Measurements from ENCODE around the gene LRRC10B. TPM values are rescaled to one million over a fixed set of nuclear protein-coding genes. Genes with fewer than 3 reads are reported as not detected.
A peak's percentile ranks its signal among the peaks of the same experiment; 100 is the strongest.
"Not testable (repeated sequence)": the region's sequence is repeated elsewhere in the genome, so short reads cannot be mapped to it uniquely, and the experiment has no call there.

Gene LRRC10B
- total and polyA plus RNA-seq, 4 donors = 0.13 to 2.8 (median 1.1) TPM; not detected in 1

- Histone ChIP-seq H3K9me3 (ENCODE audit: control insufficient read depth, low read length) (no peaks in the 10 kb centered on the region), H3K27ac (ENCODE audit: low read depth in 1 of 2, low read length in 2 of 2) (no peak overlapping the region), H3K27me3 (ENCODE audit: control insufficient read depth in 1 of 2, insufficient read depth in 2 of 2, low read length in 1 of 2) (no peaks in the 10 kb centered on the region), H3K36me3 (ENCODE audit: control insufficient read depth in 1 of 2, insufficient read depth in 2 of 2, low read length in 1 of 2) (no peaks in the 10 kb centered on the region), H3K4me3 (ENCODE audit: low read length in 2 of 2) (no peak overlapping the region), H3K4me1 (ENCODE audit: control insufficient read depth in 1 of 2, insufficient read depth in 2 of 2, low read length in 2 of 2) (no peaks in the 10 kb centered on the region)
- DNase-seq (no peak), ATAC-seq (ENCODE audit: low FRiP score) (no peak)
- WGBS, 2 donors = 82% methylated on average over 6 of the region's 6 CpGs
- intact Hi-C loops (cut with DNase I) = no loop called here
Measured at GRCh38 chr11:61474013-61474643, 34.4 kb upstream of the LRRC10B start.

- H3K27me3 ChIP-seq (ENCODE audit: control insufficient read depth in 1 of 2, insufficient read depth in 2 of 2, low read length in 1 of 2) = no peaks in the 10 kb centered on the region
- DNase-seq (no peak), ATAC-seq (ENCODE audit: low FRiP score) (no peak)
- WGBS, 2 donors = 87 to 96% methylated on average over 1 of the region's 1 CpG
- H3K9me3 ChIP-seq (ENCODE audit: control insufficient read depth, low read length) = no peaks in the 10 kb centered on the region
- no peak overlapping the region for H3K27ac ChIP-seq (ENCODE audit: low read depth in 1 of 2, low read length in 2 of 2)
- H3K4me1 ChIP-seq (ENCODE audit: control insufficient read depth in 1 of 2, insufficient read depth in 2 of 2, low read length in 2 of 2) = no peaks in the 10 kb centered on the region
- intact Hi-C loops (cut with DNase I) = no loop called here
- H3K36me3 ChIP-seq (ENCODE audit: control insufficient read depth in 1 of 2, insufficient read depth in 2 of 2, low read length in 1 of 2) = no peaks in the 10 kb centered on the region
- no peak overlapping the region for H3K4me3 ChIP-seq (ENCODE audit: low read length in 2 of 2)
Measured at GRCh38 chr11:61475433-61475832, 33.1 kb upstream of the LRRC10B start.

- ATAC-seq (ENCODE audit: low FRiP score) (no peak), DNase-seq (no peak)
- H3K4me3 ChIP-seq (ENCODE audit: low read length in 2 of 2) = no peak overlapping the region
- no peak overlapping the region for H3K27ac ChIP-seq (ENCODE audit: low read depth in 1 of 2, low read length in 2 of 2)
- no peaks in the 10 kb centered on the region for H3K4me1 ChIP-seq (ENCODE audit: control insufficient read depth in 1 of 2, insufficient read depth in 2 of 2, low read length in 2 of 2)
- no peaks in the 10 kb centered on the region for H3K36me3 ChIP-seq (ENCODE audit: control insufficient read depth in 1 of 2, insufficient read depth in 2 of 2, low read length in 1 of 2)
- H3K27me3 ChIP-seq (ENCODE audit: control insufficient read depth in 1 of 2, insufficient read depth in 2 of 2, low read length in 1 of 2) = no peaks in the 10 kb centered on the region
- intact Hi-C loops (cut with DNase I) = loop anchor here in 1 of 2 donors (2.0 kb wide), 1 partner anchor 40 kb away; no protein-coding TSS in a partner anchor
- H3K9me3 ChIP-seq (ENCODE audit: control insufficient read depth, low read length) = no peaks in the 10 kb centered on the region
- 88 to 90% methylated on average over 3 of the region's 3 CpGs for WGBS, 2 donors
Measured at GRCh38 chr11:61476371-61476770, 32.2 kb upstream of the LRRC10B start.

GRCh38 chr11:61477126-61477525 lies 31.4 kb upstream of the LRRC10B start:
- no peaks in the 10 kb centered on the region for H3K27me3 ChIP-seq (ENCODE audit: control insufficient read depth in 1 of 2, insufficient read depth in 2 of 2, low read length in 1 of 2)
- no peaks in the 10 kb centered on the region for H3K36me3 ChIP-seq (ENCODE audit: control insufficient read depth in 1 of 2, insufficient read depth in 2 of 2, low read length in 1 of 2)
- no peak for DNase-seq
- H3K4me1 ChIP-seq (ENCODE audit: control insufficient read depth in 1 of 2, insufficient read depth in 2 of 2, low read length in 2 of 2) = no peaks in the 10 kb centered on the region
- ATAC-seq (ENCODE audit: low FRiP score) = no peak
- H3K9me3 ChIP-seq (ENCODE audit: control insufficient read depth, low read length) = no peaks in the 10 kb centered on the region
- 38 to 41% methylated on average over 8 of the region's 8 CpGs for WGBS, 2 donors
- intact Hi-C loops (cut with DNase I) = loop anchor here (1.0 to 2.0 kb wide), 2 partner anchors 39 to 40 kb away; no protein-coding TSS in a partner anchor
- H3K27ac ChIP-seq (ENCODE audit: low read depth in 1 of 2, low read length in 2 of 2) = no peak overlapping the region
- H3K4me3 ChIP-seq (ENCODE audit: low read length in 2 of 2) = no peak overlapping the region

GRCh38 chr11:61477727-61478148 lies 30.8 kb upstream of the LRRC10B start:
- DNase-seq (peak; percentile 59 to 89), ATAC-seq (ENCODE audit: low FRiP score) (peak; percentile 55)
- H3K27ac ChIP-seq (ENCODE audit: low read depth in 1 of 2, low read length in 2 of 2) = no peak overlapping the region
- H3K27me3 ChIP-seq (ENCODE audit: control insufficient read depth in 1 of 2, insufficient read depth in 2 of 2, low read length in 1 of 2) = no peaks in the 10 kb centered on the region
- H3K9me3 ChIP-seq (ENCODE audit: control insufficient read depth, low read length) = no peaks in the 10 kb centered on the region
- no peak overlapping the region for H3K4me3 ChIP-seq (ENCODE audit: low read length in 2 of 2)
- intact Hi-C loops (cut with DNase I) = loop anchor here (1.0 to 2.0 kb wide), 2 partner anchors 39 kb away; no protein-coding TSS in a partner anchor
- no peaks in the 10 kb centered on the region for H3K4me1 ChIP-seq (ENCODE audit: control insufficient read depth in 1 of 2, insufficient read depth in 2 of 2, low read length in 2 of 2)
- no peaks in the 10 kb centered on the region for H3K36me3 ChIP-seq (ENCODE audit: control insufficient read depth in 1 of 2, insufficient read depth in 2 of 2, low read length in 1 of 2)
- WGBS, 2 donors = 3 to 5% methylated on average over 18 of the region's 18 CpGs

- intact Hi-C loops (cut with DNase I) = loop anchor here (5.0 to 10.0 kb wide), 2 partner anchors 148 to 155 kb away; no protein-coding TSS in a partner anchor
- not testable (repeated sequence) for H3K4me1 ChIP-seq (ENCODE audit: control insufficient read depth in 1 of 2, insufficient read depth in 2 of 2, low read length in 2 of 2); H3K9me3 ChIP-seq (ENCODE audit: control insufficient read depth, low read length); H3K27me3 ChIP-seq (ENCODE audit: control insufficient read depth in 1 of 2, insufficient read depth in 2 of 2, low read length in 1 of 2); H3K27ac ChIP-seq (ENCODE audit: low read depth in 1 of 2, low read length in 2 of 2); DNase-seq; H3K36me3 ChIP-seq (ENCODE audit: control insufficient read depth in 1 of 2, insufficient read depth in 2 of 2, low read length in 1 of 2); H3K4me3 ChIP-seq (ENCODE audit: low read length in 2 of 2); ATAC-seq (ENCODE audit: low FRiP score)
- 95 to 96% methylated on average over 11 of the region's 11 CpGs for WGBS, 2 donors
Measured at GRCh38 chr11:61479360-61480058, 29.0 kb upstream of the LRRC10B start.

- Histone ChIP-seq H3K4me3 (ENCODE audit: low read length in 2 of 2) (no peak overlapping the region), H3K36me3 (ENCODE audit: control insufficient read depth in 1 of 2, insufficient read depth in 2 of 2, low read length in 1 of 2) (no peaks in the 10 kb centered on the region), H3K27me3 (ENCODE audit: control insufficient read depth in 1 of 2, insufficient read depth in 2 of 2, low read length in 1 of 2) (no peaks in the 10 kb centered on the region), H3K4me1 (ENCODE audit: control insufficient read depth in 1 of 2, insufficient read depth in 2 of 2, low read length in 2 of 2) (no peaks in the 10 kb centered on the region), H3K9me3 (ENCODE audit: control insufficient read depth, low read length) (no peaks in the 10 kb centered on the region), H3K27ac (ENCODE audit: low read depth in 1 of 2, low read length in 2 of 2) (no peak overlapping the region)
- intact Hi-C loops (cut with DNase I) = loop anchor here (5.0 to 10.0 kb wide), 2 partner anchors 147 to 154 kb away; no protein-coding TSS in a partner anchor
- no peak for DNase-seq
- WGBS, 2 donors = 81% methylated on average over 15 of the region's 15 CpGs
- ATAC-seq (ENCODE audit: low FRiP score) = no peak
Measured at GRCh38 chr11:61480261-61480993, 28.1 kb upstream of the LRRC10B start.

- intact Hi-C loops (cut with DNase I) = loop anchor here (5.0 to 10.0 kb wide), 2 partner anchors 146 to 154 kb away; no protein-coding TSS in a partner anchor
- no peak for DNase-seq
- Histone ChIP-seq H3K27ac (ENCODE audit: low read depth in 1 of 2, low read length in 2 of 2) (no peak overlapping the region), H3K9me3 (ENCODE audit: control insufficient read depth, low read length) (no peaks in the 10 kb centered on the region), H3K36me3 (ENCODE audit: control insufficient read depth in 1 of 2, insufficient read depth in 2 of 2, low read length in 1 of 2) (no peaks in the 10 kb centered on the region), H3K4me3 (ENCODE audit: low read length in 2 of 2) (no peak overlapping the region), H3K27me3 (ENCODE audit: control insufficient read depth in 1 of 2, insufficient read depth in 2 of 2, low read length in 1 of 2) (no peaks in the 10 kb centered on the region), H3K4me1 (ENCODE audit: control insufficient read depth in 1 of 2, insufficient read depth in 2 of 2, low read length in 2 of 2) (no peaks in the 10 kb centered on the region)
- no peak for ATAC-seq (ENCODE audit: low FRiP score)
- WGBS, 2 donors = 26 to 27% methylated on average over 7 of the region's 7 CpGs
Measured at GRCh38 chr11:61480994-61481335, 27.6 kb upstream of the LRRC10B start.
